ENCODE measurements around the gene FAM50A.

DNA sequence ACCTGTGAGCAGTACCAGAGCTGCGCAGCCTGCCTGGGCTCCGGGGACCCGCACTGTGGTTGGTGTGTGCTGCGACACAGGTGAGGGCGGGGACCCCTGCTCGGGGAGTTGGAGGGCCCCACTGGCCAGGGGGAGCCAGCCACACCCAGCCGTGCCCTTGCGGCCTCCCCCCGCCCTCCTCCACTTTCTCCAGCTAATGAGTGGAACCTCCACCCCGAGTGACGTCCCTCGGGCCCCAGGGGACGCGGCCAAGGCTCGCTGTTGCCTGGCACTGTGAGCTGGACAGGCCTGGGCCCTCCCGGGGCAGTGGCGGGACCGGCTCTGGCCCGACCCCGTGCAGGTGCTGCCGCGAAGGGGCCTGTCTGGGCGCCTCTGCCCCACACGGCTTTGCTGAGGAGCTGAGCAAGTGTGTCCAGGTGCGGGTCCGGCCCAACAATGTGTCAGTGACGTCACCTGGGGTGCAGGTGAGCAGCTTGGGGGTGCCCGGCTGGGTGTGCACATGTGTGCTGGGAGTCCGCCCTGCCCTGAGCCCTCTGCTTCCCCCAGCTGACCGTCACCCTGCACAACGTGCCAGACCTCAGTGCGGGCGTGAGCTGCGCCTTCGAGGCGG is 19.8 kb downstream of the FAM50A start:
- TF ChIP-seq, protein P1, sequence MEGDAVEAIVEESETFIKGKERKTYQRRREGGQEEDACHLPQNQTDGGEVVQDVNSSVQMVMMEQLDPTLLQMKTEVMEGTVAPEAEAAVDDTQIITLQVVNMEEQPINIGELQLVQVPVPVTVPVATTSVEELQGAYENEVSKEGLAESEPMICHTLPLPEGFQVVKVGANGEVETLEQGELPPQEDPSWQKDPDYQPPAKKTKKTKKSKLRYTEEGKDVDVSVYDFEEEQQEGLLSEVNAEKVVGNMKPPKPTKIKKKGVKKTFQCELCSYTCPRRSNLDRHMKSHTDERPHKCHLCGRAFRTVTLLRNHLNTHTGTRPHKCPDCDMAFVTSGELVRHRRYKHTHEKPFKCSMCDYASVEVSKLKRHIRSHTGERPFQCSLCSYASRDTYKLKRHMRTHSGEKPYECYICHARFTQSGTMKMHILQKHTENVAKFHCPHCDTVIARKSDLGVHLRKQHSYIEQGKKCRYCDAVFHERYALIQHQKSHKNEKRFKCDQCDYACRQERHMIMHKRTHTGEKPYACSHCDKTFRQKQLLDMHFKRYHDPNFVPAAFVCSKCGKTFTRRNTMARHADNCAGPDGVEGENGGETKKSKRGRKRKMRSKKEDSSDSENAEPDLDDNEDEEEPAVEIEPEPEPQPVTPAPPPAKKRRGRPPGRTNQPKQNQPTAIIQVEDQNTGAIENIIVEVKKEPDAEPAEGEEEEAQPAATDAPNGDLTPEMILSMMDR (conservative IDR thresholded peaks at IDR 0.05), result no peak
- TF ChIP-seq ZFX (IDR thresholded peaks at IDR 0.05), result no peak
